Nephron (organoid): ENCODE data around the gene SPATA31C1.

Experiments used
- H3K27ac Mint-ChIP-seq, 3 experiments: 2 replicates each; pipeline ENCODE4 v1.8.0; 2020; ENCODE audit warnings: mixed read lengths in 3 of 3, mild to moderate bottlenecking in 2 of 3, moderate library complexity in 1 of 3
- H3K27me3 Mint-ChIP-seq: 2 replicates; pipeline ENCODE4 v1.8.0; 2021; ENCODE audit warnings: low read depth, mild to moderate bottlenecking, moderate library complexity, mixed read lengths
- H3K36me3 Mint-ChIP-seq: 2 replicates; pipeline ENCODE4 v1.8.0; 2020; ENCODE audit warnings: low read depth, mixed read lengths
- H3K4me1 Mint-ChIP-seq: 2 replicates; pipeline ENCODE4 v1.8.0; 2020; ENCODE audit warnings: mixed read lengths
- H3K4me3 Mint-ChIP-seq, 3 experiments: 2 replicates each; pipeline ENCODE4 v1.8.0; 2020; ENCODE audit warnings: mild to moderate bottlenecking in 3 of 3, mixed read lengths in 3 of 3, moderate library complexity in 2 of 3
- H3K9me3 Mint-ChIP-seq: 2 replicates; pipeline ENCODE4 v1.8.0; 2020; ENCODE audit warnings: mixed read lengths
- CTCF ChIP-seq, 3 experiments: fragments of 200-600 bp; sonication (generic); IDR thresholded peaks; one replicate each; pipeline ENCODE4 v1.5.0; 2021; ENCODE audit warnings: antibody characterized with exemption in 3 of 3; ENCODE audit not compliant: unreplicated experiment in 3 of 3

Gene SPATA31C1

GRCh38 chr9:87878989-87879511, 38.7 kb upstream of the SPATA31C1 start:
- Mint-ChIP-seq H3K9me3 (peaks cover 3% of the 10 kb centered on the region), H3K36me3 (no peaks in the 10 kb centered on the region)

GRCh38 chr9:87880116-87880515, 37.6 kb upstream of the SPATA31C1 start:
- H3K27me3 Mint-ChIP-seq, result peaks cover 12% of the 10 kb centered on the region
- peak overlapping the region in 1 of 3 experiments; percentile 7 for H3K27ac Mint-ChIP-seq
- H3K4me3 Mint-ChIP-seq, result no peak overlapping the region
- no peaks in the 10 kb centered on the region for H3K36me3 Mint-ChIP-seq
- TF ChIP-seq CTCF (IDR thresholded peaks at IDR 0.05; ENCODE audit: unreplicated experiment in 3 of 3), result no peak
- H3K9me3 Mint-ChIP-seq, result peaks cover 3% of the 10 kb centered on the region
- peaks cover 21% of the 10 kb centered on the region for H3K4me1 Mint-ChIP-seq

More at GRCh38 chr9:87878989-87879511, 38.7 kb upstream of the SPATA31C1 start:
- TF ChIP-seq CTCF (IDR thresholded peaks at IDR 0.05; ENCODE audit: unreplicated experiment in 3 of 3), result no peak
- no peak overlapping the region for H3K4me3 Mint-ChIP-seq
- peaks cover 10% of the 10 kb centered on the region for H3K27me3 Mint-ChIP-seq
- peak overlapping the region in 1 of 3 experiments; percentile 3 for H3K27ac Mint-ChIP-seq
- peaks cover 25% of the 10 kb centered on the region for H3K4me1 Mint-ChIP-seq

GRCh38 chr9:87880683-87881082, 37.1 kb upstream of the SPATA31C1 start:
- no peak overlapping the region for H3K4me3 Mint-ChIP-seq
- H3K27ac Mint-ChIP-seq, result no peak overlapping the region
- H3K9me3 Mint-ChIP-seq, result peaks cover 3% of the 10 kb centered on the region
- H3K36me3 Mint-ChIP-seq, result no peaks in the 10 kb centered on the region
- H3K27me3 Mint-ChIP-seq, result peaks cover 16% of the 10 kb centered on the region
- peaks cover 16% of the 10 kb centered on the region for H3K4me1 Mint-ChIP-seq
- no peak for TF ChIP-seq CTCF (IDR thresholded peaks at IDR 0.05; ENCODE audit: unreplicated experiment in 3 of 3)

- Mint-ChIP-seq H3K4me3 (no peak within 1 kb of the TSS), H3K4me1 (peaks cover 2% of the 10 kb centered on the region), H3K27ac (peak within 1 kb of the TSS in 1 of 3 experiments; percentile 29), H3K27me3 (peaks cover 9% of the 10 kb centered on the region), H3K9me3 (peaks cover 3% of the 10 kb centered on the region), H3K36me3 (no peaks in the 10 kb centered on the region)
- TF ChIP-seq CTCF (IDR thresholded peaks at IDR 0.05; ENCODE audit: unreplicated experiment in 3 of 3), result no peak
Observed at GRCh38 chr9:87882627-87883026, 35.1 kb upstream of the SPATA31C1 start, which contains the start of gene SPATA31E1. Gene SPATA31E1, plus strand, starts transcription at chr9:87882877. Its CDS starts 15 bp downstream, at chr9:87882892.

DNA sequence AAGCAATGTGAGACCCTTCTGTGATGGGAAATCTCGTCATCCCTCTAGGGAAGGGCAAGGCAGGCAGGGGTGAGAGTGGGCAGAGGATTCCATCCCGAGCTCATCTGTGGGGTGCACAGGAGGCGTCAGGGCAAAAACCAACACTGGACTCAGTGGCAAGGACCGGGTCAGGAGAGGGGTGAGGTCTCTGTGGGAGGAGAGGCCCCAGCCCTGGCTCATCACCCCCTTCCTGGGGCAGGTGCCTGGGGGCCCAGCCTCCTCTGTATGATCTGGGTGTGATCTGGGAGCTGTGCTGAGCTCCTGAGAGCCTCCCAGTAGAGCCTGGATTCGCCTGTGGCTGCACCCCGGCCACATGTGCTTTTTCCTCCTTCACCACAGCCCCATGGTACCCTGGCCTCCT, 34.5 kb upstream of the SPATA31C1 start:
- H3K27ac Mint-ChIP-seq, result peak overlapping the region in 1 of 3 experiments; percentile 29
- H3K27me3 Mint-ChIP-seq, result peaks cover 9% of the 10 kb centered on the region
- peaks cover 3% of the 10 kb centered on the region for H3K9me3 Mint-ChIP-seq

More for the DNA sequence above, 34.5 kb upstream of the SPATA31C1 start:
- no peak for TF ChIP-seq CTCF (IDR thresholded peaks at IDR 0.05; ENCODE audit: unreplicated experiment in 3 of 3)
- H3K4me1 Mint-ChIP-seq, result no peaks in the 10 kb centered on the region
- no peaks in the 10 kb centered on the region for H3K36me3 Mint-ChIP-seq
- no peak overlapping the region for H3K4me3 Mint-ChIP-seq
